DMS114 treated with DMSO at 0.1 percent for 48 hours (cell line): ENCODE results near the gene TARM1.
"Not testable (repeated sequence)": the region's sequence is repeated elsewhere in the genome, so short reads cannot be mapped to it uniquely, and the experiment has no call there.

Source experiments
- DNase-seq: peaks from one replicate; lab custom pipeline; 2025; ENCODE audit not compliant: unreplicated experiment; lab: John Stamatoyannopoulos, UW

Gene TARM1

DNA sequence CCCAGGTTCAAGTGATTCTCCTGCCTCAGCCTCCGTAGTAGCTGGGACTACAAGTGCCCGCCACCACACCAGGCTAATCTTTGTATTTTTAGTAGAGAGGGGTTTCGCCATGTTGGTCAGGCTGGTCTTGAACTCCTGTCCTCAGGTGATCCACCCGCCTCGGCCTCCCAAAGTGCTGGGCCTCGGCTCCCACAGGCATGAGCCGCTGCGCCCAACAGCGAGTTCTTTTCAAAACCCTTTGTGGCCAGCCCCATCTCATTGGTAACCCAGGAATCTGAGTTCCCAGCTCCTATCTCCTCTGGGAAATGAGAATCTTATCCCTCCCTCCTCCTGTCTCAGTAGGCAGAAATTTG is 18.7 kb upstream of the TARM1 start:
- not testable (repeated sequence) for DNase-seq

DNA sequence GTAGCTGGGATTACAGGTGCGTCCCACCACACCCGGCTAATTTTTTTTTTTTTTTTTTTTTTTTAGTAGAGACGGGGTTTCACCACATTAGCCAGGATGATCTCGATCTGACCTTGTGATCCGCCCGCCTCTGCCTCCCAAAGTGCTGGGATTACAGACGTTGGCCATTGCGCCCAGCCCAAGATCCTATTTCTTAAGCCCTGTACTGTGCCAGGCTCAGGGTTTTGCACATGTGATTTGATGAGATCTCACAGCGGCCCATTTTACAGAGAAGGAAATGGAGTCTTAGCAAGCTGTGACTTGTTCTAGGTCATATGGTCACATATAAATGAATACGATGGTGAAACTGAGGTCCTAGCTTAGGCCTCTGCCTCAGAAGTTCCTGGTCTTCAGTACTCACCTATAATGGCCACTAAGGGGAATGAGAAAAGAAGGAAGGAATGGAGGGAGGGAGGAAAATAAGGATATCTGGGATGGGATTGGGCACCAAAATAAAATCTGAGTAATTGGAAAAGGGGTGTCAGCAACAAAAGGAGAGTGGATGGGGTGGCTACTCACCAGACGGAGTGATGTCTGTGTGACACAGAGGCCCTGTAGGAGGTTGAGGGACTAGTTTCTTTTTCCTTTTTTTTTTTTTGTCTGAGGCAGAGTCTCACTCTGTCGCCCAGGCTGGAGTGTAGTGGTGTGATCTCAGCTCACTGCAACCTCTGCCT is 18.2 kb upstream of the TARM1 start:
- no peak for DNase-seq

DNA sequence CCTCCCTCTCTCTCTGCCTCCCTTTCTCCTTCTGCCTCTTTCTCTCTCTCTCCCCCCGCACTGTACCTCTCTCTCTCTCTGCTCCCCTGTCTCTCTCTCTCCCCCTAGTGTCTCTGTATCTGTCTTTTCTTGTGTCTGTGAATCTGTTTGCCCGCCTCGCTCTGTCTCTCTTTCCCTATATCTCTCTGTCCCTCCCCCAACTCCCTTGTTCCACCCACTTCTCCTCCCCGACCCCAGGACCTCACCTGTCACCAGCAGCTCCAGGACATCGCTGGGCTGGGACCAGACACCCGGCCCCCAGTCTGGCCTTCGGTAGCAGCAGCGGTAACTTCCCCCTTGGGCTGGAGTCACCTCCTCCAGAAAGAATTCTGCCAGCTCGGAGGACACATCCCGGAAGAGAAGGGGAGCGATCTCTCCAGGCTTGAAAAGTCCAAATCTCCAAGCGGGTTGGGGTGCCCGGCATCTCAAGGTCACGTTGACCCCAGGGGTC is 15.5 kb upstream of the TARM1 start:
- peak; percentile 60 for DNase-seq

DNA sequence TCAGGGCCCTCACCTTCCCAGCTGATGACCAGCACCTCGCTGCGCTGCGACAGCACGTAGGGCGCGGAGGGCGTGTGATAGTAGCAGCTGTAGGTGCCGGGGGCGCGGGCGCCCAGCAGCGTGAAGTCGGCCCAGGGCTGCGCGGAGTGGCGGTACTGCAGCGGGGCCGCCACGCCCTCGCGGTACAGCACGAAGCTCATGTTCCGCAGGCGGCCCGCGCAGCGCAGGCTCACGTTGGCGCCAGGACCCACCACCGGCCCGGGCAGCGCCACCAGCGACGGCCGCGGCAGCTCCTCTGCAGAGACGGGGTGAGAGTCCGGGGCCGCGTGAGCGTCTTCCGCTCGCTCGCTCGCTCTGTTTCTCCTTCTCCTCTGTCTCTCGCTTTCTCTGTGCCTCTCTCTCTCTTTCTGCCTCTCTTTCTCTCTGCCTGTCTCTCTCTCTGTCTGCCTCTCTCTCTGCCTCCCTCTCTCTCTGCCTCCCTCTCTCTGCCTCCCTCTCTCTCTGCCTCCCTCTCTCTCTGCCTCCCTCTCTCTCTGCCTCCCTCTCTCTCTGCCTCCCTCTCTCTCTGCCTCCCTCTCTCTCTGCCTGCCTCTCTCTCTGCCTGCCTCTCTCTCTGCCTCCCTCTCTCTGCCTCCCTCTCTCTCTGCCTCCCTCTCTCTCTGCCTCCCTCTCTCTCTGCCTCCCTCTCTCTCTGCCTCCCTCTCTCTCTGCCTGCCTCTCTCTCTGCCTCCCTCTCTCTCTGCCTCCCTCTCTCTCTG is 14.9 kb upstream of the TARM1 start:
- not testable (repeated sequence) for DNase-seq

DNA sequence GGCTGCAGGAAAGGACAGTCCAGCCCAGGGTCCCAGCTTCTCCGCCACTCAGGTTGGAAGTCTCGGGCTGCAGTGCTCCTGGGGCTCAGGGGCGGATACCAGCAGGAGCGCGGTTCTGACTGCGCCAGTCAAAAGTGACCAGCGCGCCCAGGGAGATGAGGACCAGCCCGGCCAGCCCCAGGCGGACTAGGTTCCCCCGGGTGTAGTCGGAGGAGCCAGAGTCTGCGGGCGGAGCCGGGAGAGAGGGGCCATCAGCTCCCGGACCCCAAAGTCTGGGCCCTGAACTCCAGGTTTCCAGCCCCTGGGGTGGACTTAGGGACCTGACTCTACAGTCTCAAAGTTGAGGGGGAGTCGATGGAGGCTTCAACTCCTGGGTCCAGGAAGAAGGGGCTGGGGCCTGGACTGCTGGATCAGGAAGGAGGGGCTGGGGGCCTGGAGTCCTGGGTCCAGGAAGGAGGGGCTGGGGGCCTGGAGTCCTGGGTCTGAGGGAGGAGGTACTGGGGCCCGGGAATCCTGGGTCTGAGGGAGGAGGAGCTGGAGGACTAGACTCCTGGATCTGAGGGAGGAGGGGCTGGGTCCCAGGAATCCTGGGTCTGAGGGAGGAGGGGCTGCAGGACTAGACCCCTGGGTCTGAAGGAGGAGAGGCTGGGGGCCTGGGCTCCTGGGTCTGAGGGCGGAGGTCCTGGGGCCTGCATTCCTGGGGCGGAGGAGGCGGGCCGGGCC is 14.1 kb upstream of the TARM1 start:
- DNase-seq = no peak

DNA sequence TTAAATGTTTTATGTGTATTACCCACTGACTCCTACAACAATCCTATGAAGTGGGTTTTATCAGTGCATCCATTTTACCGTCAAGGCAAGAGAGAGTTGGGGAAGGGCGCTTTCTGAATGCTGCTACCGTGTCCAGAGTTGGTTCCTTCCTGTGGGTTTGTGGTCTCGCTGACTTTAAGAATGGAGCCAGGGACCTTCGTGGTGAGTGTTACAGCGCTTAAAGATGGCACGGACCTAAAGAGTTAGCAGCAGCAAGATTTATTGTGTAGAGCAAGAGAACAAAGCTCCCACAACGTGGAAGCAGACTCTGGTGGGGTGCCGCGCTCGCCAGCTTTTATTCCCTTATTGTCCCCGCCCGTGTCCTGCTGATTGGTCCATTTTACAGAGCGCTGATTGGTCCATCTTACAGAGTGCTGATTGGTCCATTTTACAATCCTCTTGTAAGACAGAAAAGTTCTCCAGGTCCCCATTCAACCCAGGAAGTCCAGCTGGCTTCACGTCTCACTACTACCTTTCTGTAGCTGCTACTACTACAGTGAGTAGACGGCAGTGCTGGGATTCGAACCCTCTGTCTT is 13.3 kb upstream of the TARM1 start:
- no peak for DNase-seq

DNA sequence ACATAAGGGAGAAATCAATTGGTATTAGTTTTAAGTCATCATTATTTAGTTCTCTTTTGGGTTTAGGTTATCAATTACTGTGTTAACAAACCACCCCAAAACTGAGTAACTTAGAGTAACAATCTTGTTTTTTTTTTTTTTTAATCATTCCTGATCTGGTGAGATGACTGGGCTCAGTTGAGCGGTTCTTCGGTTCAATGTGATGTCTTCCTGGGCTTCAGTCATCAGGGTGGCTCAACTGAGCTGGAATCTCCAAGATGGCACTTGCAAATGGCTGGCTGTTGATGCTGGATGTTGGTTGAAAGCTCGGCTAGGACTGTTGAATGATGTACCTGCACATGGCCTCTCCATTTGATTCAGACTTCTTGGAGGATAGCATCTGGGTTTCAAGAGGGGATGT is 3.2 kb upstream of the TARM1 start:
- no peak for DNase-seq

DNA sequence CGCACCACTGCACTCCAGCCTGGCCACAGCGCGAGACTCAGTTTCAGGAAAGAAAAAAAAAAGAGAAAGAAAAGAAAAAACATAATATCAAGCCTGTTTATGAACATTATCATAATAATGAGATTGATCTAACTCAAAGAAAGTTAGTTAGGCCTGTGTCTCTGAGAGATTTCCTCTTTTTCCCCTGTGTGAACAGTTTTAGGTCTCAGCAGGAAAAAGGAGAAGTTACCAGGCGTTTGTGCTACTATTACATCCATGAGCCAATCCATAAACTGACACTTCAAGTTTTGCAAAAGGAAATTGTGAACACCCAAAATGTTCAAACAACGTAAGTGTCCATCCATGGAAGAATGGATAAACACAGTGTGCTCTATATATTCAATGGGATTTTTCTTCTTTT is 3.8 kb downstream of the TARM1 start:
- DNase-seq = no peak

DNA sequence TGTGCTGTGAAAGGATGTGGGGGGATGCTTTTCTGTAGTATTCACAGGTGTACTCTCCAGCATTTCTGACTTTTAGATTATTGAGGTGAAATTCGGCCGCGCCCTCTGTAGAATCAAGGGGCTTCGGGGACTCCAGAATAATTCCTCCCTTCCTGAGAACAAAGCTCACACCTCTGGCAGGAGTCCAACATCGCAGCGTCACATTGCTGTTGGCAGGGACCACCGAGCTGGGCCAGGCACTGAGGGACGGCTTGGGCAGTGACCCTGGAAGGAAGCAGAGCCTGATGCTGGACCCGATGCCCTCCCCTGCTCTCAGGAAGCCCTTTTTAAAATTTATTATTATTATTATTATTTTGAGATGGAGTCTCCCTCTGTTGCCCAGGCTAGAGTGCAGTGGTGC is 6.3 kb downstream of the TARM1 start:
- no peak for DNase-seq

DNA sequence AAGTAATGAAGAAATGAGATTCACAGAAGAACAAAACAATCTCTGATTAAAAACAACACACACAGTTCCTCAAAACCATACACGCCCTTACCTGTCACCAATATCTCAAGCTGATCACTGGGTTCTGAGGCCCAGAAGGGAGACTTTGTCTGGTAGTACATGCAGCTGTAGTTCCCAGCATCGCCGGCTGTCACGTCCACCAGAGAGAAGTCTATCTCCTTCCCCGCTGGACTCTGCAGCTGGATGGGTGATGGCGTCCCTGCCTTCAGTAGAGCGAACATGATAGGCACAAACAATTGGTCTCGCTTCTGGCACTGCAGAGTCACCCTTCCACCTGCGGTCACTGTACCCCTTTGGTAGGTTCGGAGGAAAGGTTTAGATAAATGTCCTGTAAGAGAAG is 7.3 kb downstream of the TARM1 start:
- DNase-seq = no peak

DNA sequence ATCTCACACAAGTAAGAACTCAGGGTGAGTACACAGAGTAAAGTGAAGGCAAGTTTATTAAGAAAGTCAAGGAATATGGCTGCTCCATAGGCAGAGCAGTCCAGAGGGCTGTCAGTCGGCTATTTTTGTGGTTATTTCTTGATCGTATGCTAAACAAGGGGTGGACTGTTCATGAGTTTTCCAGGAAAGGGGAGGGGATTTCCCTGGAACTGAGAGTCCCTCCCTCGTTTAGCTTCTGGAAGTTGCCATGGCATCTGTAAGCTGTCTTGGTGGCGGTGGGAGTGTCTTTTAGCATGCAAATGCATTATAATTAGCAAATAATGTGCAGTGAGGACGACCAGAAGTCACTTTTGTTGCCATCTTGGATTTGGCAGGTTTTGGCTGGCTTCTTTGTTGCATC is 11.7 kb downstream of the TARM1 start:
- DNase-seq = no peak

DNA sequence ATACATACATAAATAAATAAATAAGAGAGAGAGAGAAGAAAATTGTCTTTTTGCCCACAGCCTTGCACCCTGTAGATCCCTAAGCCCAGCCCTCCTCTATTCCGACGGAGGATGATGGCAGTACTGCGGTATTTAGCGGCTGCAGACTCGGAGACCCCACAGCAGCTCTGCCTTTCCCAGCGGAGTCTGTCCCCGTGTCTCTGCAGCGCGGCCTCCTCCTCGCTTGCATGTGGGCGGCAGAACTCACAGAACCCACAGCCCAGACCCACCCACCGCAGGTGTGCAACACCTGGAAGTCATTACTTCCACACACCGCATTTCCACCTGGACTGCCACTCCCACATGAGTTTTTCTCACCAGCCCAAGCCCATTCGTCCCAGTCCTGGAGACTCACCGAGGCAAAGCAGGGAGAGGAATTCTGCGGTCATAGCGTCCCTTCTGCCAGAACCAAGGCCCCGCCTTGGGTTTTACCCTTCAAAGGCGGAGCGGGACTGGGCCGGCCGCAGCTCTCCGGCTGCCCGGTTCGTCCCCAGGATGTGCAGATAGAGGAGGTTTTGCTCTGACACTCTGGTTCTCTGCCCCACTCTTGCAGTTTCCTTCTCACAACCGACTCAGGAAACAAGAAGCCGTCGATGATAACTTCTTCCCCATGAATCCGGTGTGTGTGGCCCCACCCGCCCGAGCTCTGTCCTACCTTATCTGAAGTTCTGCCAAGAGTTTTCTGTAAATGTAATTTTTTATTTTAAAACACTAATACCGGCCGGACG is 17.6 kb downstream of the TARM1 start, which contains the start of gene VSTM1:
Gene VSTM1 (minus strand): TSS at position 548 of the 767 bp plus-strand sequence. CDS start 120 bp downstream, at position 428.
- DNase-seq = no peak

DNA sequence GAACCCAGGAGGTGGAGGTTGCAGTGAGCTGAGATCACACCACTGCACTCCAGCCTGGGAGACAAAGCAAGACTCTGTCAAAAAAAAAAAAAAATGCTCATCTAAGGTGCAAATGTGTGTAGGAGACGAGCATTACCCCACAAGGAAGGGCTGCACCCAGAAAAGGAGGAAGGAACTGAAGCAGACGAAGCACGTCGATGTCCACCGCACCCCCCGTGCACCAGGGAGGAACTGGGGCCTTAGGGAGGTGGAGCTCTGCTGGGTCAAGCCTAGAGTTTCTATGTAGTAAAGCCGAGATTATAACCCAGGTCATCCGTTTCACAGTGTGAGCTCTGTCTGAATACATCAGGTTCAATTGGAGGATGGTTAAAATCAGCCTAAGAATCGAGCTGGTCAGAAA is 18.5 kb downstream of the TARM1 start:
- no peak for DNase-seq

DNA sequence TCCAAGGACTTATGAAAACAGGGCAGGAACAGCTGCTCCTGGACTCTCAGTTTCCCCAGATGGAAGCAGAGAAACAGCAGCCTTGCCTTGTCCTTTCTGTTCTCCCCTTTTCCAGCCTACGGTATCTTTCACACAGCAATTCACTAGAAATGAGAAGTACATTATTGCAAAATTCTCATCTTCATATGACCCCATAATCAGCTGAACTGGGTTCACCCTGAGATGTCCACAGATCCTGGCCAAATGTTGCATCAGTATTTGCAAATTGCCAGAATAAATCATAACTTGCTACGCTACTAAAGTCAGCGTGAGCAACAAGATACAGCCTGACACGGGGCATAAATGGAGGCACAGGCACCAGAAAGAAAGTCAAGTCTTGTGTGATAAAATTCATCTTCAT is 33.5 kb downstream of the TARM1 start:
- no peak for DNase-seq

DNA sequence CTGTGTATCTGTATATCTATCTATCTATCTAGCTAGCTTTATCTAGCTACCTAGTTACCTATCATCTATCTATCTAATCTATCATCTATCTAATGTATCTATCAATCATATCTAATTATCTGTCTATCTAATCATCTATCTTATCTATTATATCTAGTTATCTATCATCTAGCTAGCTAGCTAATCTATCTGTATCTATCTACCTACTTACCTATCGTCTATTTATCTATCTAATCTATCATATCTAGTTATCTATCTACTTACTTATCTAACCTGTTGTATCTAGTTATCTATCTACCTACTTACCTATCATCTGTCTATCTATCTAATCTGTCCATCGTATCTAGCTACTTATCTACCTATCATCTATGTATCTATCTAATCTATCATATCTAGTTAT is 35.4 kb downstream of the TARM1 start:
- DNase-seq = no peak

DNA sequence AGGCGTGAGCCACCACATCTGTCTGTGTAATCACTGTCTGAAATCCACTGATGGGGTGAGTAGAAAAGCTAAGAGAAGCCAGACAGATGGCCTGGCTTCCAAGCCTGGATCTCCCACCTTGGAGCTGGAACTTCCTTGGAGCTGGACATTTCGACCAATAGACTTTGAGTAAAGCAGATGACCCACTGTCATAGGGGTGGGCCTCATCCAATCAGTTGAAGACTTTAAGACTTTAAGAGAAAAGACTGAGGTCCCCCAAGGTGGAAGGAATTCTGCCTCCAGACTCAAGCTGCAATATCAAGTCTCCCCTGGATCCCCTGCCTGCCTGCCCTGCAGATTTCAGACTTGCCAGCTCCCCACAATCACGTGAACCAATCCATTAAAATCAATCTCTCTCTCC is 38.2 kb downstream of the TARM1 start:
- DNase-seq = no peak

DNA sequence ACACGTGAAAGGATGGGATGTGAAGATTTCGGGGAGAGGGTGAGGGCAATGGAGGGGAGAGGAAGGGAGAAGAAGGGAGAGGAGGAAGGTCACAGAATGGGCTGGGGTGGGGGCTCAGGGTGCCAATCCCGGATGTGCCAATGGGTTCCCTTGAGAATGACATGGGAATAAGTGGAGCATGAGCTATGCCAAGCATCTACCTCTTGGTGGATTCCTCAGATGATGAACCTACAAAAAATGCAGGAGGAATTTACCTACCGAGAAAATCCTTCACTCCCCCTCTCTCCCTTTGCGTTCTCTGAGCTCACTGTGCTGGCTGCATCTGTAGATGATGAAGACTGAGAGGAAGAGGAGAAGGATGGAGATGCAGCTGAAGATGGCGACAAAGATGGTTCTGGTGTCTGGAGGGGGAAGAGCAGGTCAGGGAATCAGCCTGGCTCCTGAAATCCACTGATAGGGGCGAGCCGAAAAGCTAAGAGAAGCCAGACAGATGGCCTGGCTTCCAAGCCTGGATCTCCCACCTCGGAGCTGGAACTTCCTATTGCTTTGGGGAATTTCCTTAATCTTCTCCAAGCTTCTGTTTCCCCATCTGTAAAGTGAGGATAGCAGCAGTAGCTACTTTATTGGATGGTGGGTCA is 39.1 kb downstream of the TARM1 start:
- DNase-seq = no peak

DNA sequence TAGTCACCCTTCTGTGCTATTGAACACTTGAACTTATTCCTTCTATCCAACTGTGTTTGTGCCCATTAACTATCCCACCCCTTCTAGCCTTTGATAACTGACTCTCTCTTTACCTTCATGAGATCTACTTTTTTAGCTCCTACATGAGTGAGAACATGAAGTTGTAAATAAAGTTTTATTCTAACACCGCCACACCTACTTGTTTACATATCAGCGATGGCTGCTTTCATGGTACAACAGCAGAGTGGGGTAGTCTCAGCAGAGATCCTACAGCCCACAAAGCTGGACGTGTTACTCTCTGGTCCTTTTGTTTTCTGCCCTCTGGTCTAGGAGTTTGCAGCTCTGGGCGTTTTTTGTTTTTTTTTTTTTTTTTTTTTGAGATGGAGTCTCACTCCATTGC is 41.2 kb downstream of the TARM1 start:
- DNase-seq = no peak

DNA sequence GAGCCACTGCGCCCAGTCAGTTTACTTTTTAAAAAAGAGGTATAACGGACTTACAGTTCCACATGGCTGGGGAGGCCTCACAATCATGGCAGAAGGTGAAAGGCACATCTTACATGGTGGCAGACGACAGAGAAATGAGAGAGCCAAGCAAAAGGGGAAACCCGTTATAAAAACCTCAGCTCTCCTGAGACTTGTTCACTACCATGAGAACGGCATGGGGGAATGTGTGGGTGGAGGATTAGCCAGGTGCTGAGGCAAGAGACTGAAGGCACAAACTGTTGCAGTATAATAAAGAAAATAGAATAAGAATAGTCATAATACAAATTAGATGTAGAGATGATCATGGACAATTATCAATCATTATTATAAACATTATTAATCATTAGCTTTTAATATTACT is 44.6 kb downstream of the TARM1 start:
- DNase-seq = not testable (repeated sequence)
